DND-41 (cell line): ENCODE data around the gene FCRL6.

Source experiments
- ATAC-seq: fragments of 200-7000 bp; cut with Tn5 transposase; 3 replicates; pipeline ENCODE4 v1.9.1; 2021; ENCODE audit warnings: low read depth; ENCODE audit not compliant: insufficient read depth
- DNase-seq: peaks from one replicate; pipeline ENCODE4 v3.0.0-alpha.2; 2020
- H2AFZ ChIP-seq: 2 replicates; pipeline ENCODE4 v1.6.0; 2012; ENCODE audit warnings: low read depth, low read length
- H3K27ac ChIP-seq: 2 replicates; pipeline ENCODE4 v1.5.1; 2012; ENCODE audit warnings: low read length, inconsistent platforms
- H3K27me3 ChIP-seq: fragments of 200-600 bp; sonication (generic); 2 replicates; pipeline ENCODE4 v1.6.0; 2012; ENCODE audit warnings: low read length, mild to moderate bottlenecking, inconsistent platforms; ENCODE audit not compliant: insufficient read depth, poor library complexity
- H3K36me3 ChIP-seq: 2 replicates; pipeline ENCODE4 v1.5.1; 2012; ENCODE audit warnings: low read length, inconsistent platforms; ENCODE audit not compliant: insufficient read depth
- H3K4me1 ChIP-seq: 2 replicates; pipeline ENCODE4 v1.5.1; 2012; ENCODE audit warnings: mild to moderate bottlenecking, low read length; ENCODE audit not compliant: insufficient read depth
- H3K4me2 ChIP-seq: 2 replicates; pipeline ENCODE4 v1.6.0; 2012; ENCODE audit warnings: mild to moderate bottlenecking, moderate library complexity, low read length, inconsistent platforms; ENCODE audit not compliant: insufficient read depth
- H3K4me3 ChIP-seq, 2 experiments: fragments of 200-600 bp in 1 of 2; shearing (Covaris generic) in 1 of 2; 2 replicates each; pipeline ENCODE4 v1.5.1; 2012 to 2016; ENCODE audit warnings: inconsistent platforms in 2 of 2, low read length in 2 of 2, mild to moderate bottlenecking in 2 of 2, low read depth in 1 of 2, moderate library complexity in 1 of 2
- H3K79me2 ChIP-seq: 2 replicates; pipeline ENCODE4 v1.6.0; 2012; ENCODE audit warnings: low read length, inconsistent platforms; ENCODE audit not compliant: insufficient read depth
- H3K9ac ChIP-seq: 2 replicates; pipeline ENCODE4 v1.6.0; 2012; ENCODE audit warnings: low read depth, mild to moderate bottlenecking, inconsistent platforms, low read length, moderate library complexity
- H3K9me3 ChIP-seq: 2 replicates; pipeline ENCODE4 v1.5.1; 2012; ENCODE audit warnings: low read length, moderate library complexity, mild to moderate bottlenecking, inconsistent platforms; ENCODE audit not compliant: insufficient read depth, severe bottlenecking
- H4K20me1 ChIP-seq: 2 replicates; pipeline ENCODE4 v1.6.0; 2012; ENCODE audit warnings: low read length; ENCODE audit not compliant: insufficient read depth
- CTCF ChIP-seq: IDR thresholded peaks from 2 replicates; pipeline ENCODE4 v1.5.1; 2012; ENCODE audit warnings: borderline replicate concordance, low read length, moderate library complexity, mild to moderate bottlenecking; ENCODE audit not compliant: poor library complexity, severe bottlenecking; ENCODE audit errors: extremely low read depth
- EZH2 ChIP-seq: IDR thresholded peaks from 3 replicates; pipeline ENCODE4 v1.6.1; 2012; ENCODE audit warnings: borderline replicate concordance, low read depth, mild to moderate bottlenecking, moderate library complexity, low read length, inconsistent platforms; ENCODE audit not compliant: severe bottlenecking

Gene FCRL6

GRCh38 chr1:159786465-159786864 lies 15.7 kb upstream of the FCRL6 start:
- ATAC-seq (no peak), DNase-seq (no peak)
- H3K36me3 ChIP-seq, result no peaks in the 10 kb centered on the region
- TF ChIP-seq EZH2 (no peak), CTCF (no peak)
- H3K27ac ChIP-seq, result no peak overlapping the region
- H3K4me3 ChIP-seq, result no peak overlapping the region
- no peaks in the 10 kb centered on the region for H4K20me1 ChIP-seq
- no peak overlapping the region for H3K4me2 ChIP-seq
- no peaks in the 10 kb centered on the region for H3K4me1 ChIP-seq
- H3K9me3 ChIP-seq, result no peaks in the 10 kb centered on the region
- no peaks in the 10 kb centered on the region for H3K27me3 ChIP-seq
- no peaks in the 10 kb centered on the region for H3K79me2 ChIP-seq
- no peak overlapping the region for H2AFZ ChIP-seq
- no peak overlapping the region for H3K9ac ChIP-seq

GRCh38 chr1:159786966-159787365 lies 15.2 kb upstream of the FCRL6 start:
- no peaks in the 10 kb centered on the region for H3K27me3 ChIP-seq
- no peak overlapping the region for H3K4me3 ChIP-seq
- no peak for DNase-seq
- H3K9ac ChIP-seq, result no peak overlapping the region
- H2AFZ ChIP-seq, result no peak overlapping the region
- TF ChIP-seq CTCF, result no peak
- TF ChIP-seq EZH2, result no peak
- H3K4me2 ChIP-seq, result no peak overlapping the region
- no peaks in the 10 kb centered on the region for H3K9me3 ChIP-seq
- H3K79me2 ChIP-seq, result no peaks in the 10 kb centered on the region
- H3K27ac ChIP-seq, result no peak overlapping the region
- no peaks in the 10 kb centered on the region for H3K4me1 ChIP-seq
- ATAC-seq, result no peak
- no peaks in the 10 kb centered on the region for H3K36me3 ChIP-seq
- H4K20me1 ChIP-seq, result no peaks in the 10 kb centered on the region

GRCh38 chr1:159790237-159790917 lies 11.8 kb upstream of the FCRL6 start:
- Histone ChIP-seq H3K4me2 (no peak overlapping the region), H3K4me1 (no peaks in the 10 kb centered on the region), H3K4me3 (no peak overlapping the region), H4K20me1 (no peaks in the 10 kb centered on the region), H3K9me3 (no peaks in the 10 kb centered on the region), H3K36me3 (no peaks in the 10 kb centered on the region), H3K27me3 (peaks cover 4% of the 10 kb centered on the region), H3K27ac (no peak overlapping the region), H2AFZ (no peak overlapping the region), H3K9ac (no peak overlapping the region), H3K79me2 (no peaks in the 10 kb centered on the region)
- DNase-seq, result no peak
- TF ChIP-seq EZH2 (no peak), CTCF (peak; percentile 65)
- peak; percentile 40; the same call in 1 of the 3 replicates for ATAC-seq
